ENCODE results near the gene RGL1.

DNA sequence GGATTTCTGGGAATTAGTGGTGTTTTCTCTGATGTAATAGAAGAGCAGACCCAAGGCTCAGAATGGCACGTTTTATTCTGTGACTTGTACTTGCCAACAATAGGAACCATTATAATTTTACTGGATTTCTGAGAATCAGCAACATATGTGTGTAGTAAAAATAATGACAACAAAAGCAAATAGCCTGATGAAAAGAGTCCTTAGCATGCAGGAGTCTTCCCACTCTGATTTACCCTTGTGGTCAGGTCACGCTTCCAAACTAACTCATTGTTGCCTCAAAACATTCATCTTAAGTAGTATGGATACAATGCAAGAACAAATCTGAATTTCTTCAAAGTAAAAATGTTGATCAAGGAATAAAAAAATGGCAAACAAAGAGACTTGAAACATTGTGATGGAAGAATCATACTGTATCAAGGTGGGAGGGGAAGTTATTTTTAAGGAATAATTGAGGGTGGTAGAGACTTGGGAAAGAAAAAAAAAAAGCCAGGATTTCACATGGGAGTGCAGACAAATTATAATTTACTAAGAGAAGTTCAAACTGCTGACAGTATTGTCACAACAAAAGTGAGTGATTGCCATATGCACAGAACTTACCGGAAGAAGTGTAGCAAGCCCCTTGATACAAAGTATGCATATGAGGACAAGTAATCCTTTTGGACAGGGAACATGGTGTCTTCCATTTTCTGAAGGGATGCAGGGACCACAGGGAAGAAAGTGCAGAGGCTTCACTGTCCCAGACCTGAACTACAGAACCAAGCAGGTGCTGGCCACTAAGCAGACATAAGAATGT lies 31.2 kb upstream of the RGL1 start:
- TF ChIP-seq, protein P1, sequence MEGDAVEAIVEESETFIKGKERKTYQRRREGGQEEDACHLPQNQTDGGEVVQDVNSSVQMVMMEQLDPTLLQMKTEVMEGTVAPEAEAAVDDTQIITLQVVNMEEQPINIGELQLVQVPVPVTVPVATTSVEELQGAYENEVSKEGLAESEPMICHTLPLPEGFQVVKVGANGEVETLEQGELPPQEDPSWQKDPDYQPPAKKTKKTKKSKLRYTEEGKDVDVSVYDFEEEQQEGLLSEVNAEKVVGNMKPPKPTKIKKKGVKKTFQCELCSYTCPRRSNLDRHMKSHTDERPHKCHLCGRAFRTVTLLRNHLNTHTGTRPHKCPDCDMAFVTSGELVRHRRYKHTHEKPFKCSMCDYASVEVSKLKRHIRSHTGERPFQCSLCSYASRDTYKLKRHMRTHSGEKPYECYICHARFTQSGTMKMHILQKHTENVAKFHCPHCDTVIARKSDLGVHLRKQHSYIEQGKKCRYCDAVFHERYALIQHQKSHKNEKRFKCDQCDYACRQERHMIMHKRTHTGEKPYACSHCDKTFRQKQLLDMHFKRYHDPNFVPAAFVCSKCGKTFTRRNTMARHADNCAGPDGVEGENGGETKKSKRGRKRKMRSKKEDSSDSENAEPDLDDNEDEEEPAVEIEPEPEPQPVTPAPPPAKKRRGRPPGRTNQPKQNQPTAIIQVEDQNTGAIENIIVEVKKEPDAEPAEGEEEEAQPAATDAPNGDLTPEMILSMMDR (IDR thresholded peaks at IDR 0.05; ENCODE audit: low read depth, low read length, poor library complexity, severe bottlenecking) = no peak
- no peak for TF ChIP-seq EZH2phosphoT487 (IDR thresholded peaks at IDR 0.05; ENCODE audit: borderline replicate concordance, low read length)

Data from DOHH2 (cell line).